Esophagus muscularis mucosa (tissue), 4 donors: Measurements from ENCODE around the gene SUFU. TPM values are rescaled to one million over a fixed set of nuclear protein-coding genes. Genes with fewer than 3 reads are reported as not detected.

Experiments
- DNase-seq: peaks from one replicate; pipeline ENCODE4 v3.0.0-alpha.2; 2017; ENCODE audit errors: extremely low spot score
- H3K27ac ChIP-seq, 4 donors: fragments of 200-600 bp; sonication (generic); replicated peaks in 1 of 4; 1 replicate in 3 of 4; 2 replicates in 1 of 4; pipeline ENCODE4 v1.5.1; 2016 to 2019; ENCODE audit warnings: mild to moderate bottlenecking in 1 of 4
- H3K27me3 ChIP-seq, 4 donors: fragments of 200-600 bp; sonication (generic); one replicate each; pipeline versions ENCODE4 v1.5.1 to v1.6.0; 2016 to 2019
- H3K36me3 ChIP-seq, 4 donors: fragments of 200-600 bp; sonication (generic); one replicate each; pipeline ENCODE4 v1.5.1; 2016 to 2019
- H3K4me1 ChIP-seq, 4 donors: fragments of 200-600 bp; sonication (generic); one replicate each; pipeline ENCODE4 v1.5.1; 2016 to 2019
- H3K4me3 ChIP-seq, 4 donors: fragments of 200-600 bp; sonication (generic); 1 replicate in 2 of 4; 2 replicates in 2 of 4; pipeline ENCODE4 v1.5.1; 2016 to 2019; ENCODE audit warnings: mild to moderate bottlenecking in 4 of 4, moderate library complexity in 1 of 4
- H3K9me3 ChIP-seq, 4 donors: fragments of 200-600 bp; sonication (generic); 1 replicate in 3 of 4; 2 replicates in 1 of 4; pipeline ENCODE4 v1.5.1; 2016 to 2019
- CTCF ChIP-seq, 3 experiments: fragments of 200-600 bp in 2 of 3; fragments of 450-650 bp in 1 of 3; sonication (generic) in 2 of 3; IDR thresholded peaks; one replicate each; pipeline ENCODE4 v1.5.1; 2017 to 2019; ENCODE audit warnings: antibody characterized with exemption in 3 of 3, mild to moderate bottlenecking in 2 of 3, moderate library complexity in 1 of 3
- EP300 ChIP-seq: sonication (generic); formaldehyde crosslinking; IDR thresholded peaks from one replicate; pipeline ENCODE4 v1.6.1; 2017; ENCODE audit warnings: antibody characterized with exemption
- POLR2A ChIP-seq: fragments of 450-650 bp; IDR thresholded peaks from one replicate; pipeline ENCODE4 v1.6.1; 2017; ENCODE audit warnings: antibody characterized with exemption, moderate library complexity, mild to moderate bottlenecking, low read depth
- POLR2AphosphoS5 ChIP-seq, 2 donors: sonication (generic); formaldehyde crosslinking; IDR thresholded peaks; one replicate each; pipeline ENCODE4 v1.6.1; 2017; ENCODE audit warnings: antibody characterized with exemption in 2 of 2
- WGBS: methylation state at CpG from one replicate; pipeline ENCODE4 v1.1.5; 2018; 5-methylcytosine and 5-hydroxymethylcytosine counted together
- intact Hi-C: fragments of 100-400 bp; cut with DNase I; formaldehyde crosslinking; loops from one replicate; pipeline ENCODE4 v1.15.1; 2023
- total RNA-seq, 4 donors: library from RNA; depleted of rRNA; stranded (reverse); fragments of >200 nt; gene quantifications; one replicate each; pipeline versions ENCODE4 v1.1.0 to v1.2.1, GENCODE V29; 2016

SUFU gene
- total RNA-seq, 4 donors from 2014 or later, result 5.0 to 11.7 (median 10.1) TPM

GRCh38 chr10:102596506-102596971, 92.8 kb downstream of the SUFU start:
- Histone ChIP-seq H3K27me3 (no peaks in the 10 kb centered on the region), H3K36me3 (peaks cover 0 to 72% (median 40%) of the 10 kb centered on the region in 4 donors), H3K4me3 (no peak overlapping the region), H3K27ac (peak overlapping the region; percentile 8 to 69 (median 38)), H3K4me1 (peaks cover 54 to 80% (median 66%) of the 10 kb centered on the region in 4 donors), H3K9me3 (no peaks in the 10 kb centered on the region)
- intact Hi-C loops, result no loop called here
- TF ChIP-seq POLR2AphosphoS5 (IDR thresholded peaks at IDR 0.05), result no peak
- peak; percentile 46 to 75 (median 63) for TF ChIP-seq CTCF (IDR thresholded peaks at IDR 0.05)
- TF ChIP-seq POLR2A, result no peak
- no peak for TF ChIP-seq EP300
- no peak for DNase-seq
- WGBS, result 25% methylated on average over 1 of the region's 3 CpGs

- Histone ChIP-seq H3K36me3 (peaks cover 0 to 79% (median 45%) of the 10 kb centered on the region in 4 donors), H3K9me3 (no peaks in the 10 kb centered on the region), H3K4me3 (no peak overlapping the region), H3K27me3 (no peaks in the 10 kb centered on the region), H3K27ac (peak overlapping the region; percentile 8 to 69 (median 38)), H3K4me1 (peaks cover 62 to 87% (median 73%) of the 10 kb centered on the region in 4 donors)
- TF ChIP-seq POLR2A, result no peak
- no peak for TF ChIP-seq EP300
- TF ChIP-seq POLR2AphosphoS5 (IDR thresholded peaks at IDR 0.05), result no peak
- no peak for TF ChIP-seq CTCF (IDR thresholded peaks at IDR 0.05)
- DNase-seq, result no peak
- intact Hi-C loops, result no loop called here
- WGBS, result 69% methylated on average over 13 of the region's 16 CpGs
Measured at GRCh38 chr10:102597131-102597991, 93.6 kb downstream of the SUFU start.

- DNase-seq, result no peak
- no peak for TF ChIP-seq POLR2A
- no peak for TF ChIP-seq CTCF (IDR thresholded peaks at IDR 0.05)
- TF ChIP-seq POLR2AphosphoS5 (IDR thresholded peaks at IDR 0.05), result no peak
- TF ChIP-seq EP300, result no peak
- Histone ChIP-seq H3K4me3 (no peak overlapping the region), H3K27ac (peak overlapping the region in 2 of 4 donors; percentile 51 to 69), H3K4me1 (peaks cover 62 to 87% (median 78%) of the 10 kb centered on the region in 4 donors), H3K27me3 (no peaks in the 10 kb centered on the region), H3K9me3 (no peaks in the 10 kb centered on the region), H3K36me3 (peaks cover 0 to 88% (median 49%) of the 10 kb centered on the region in 4 donors)
- intact Hi-C loops, result no loop called here
- 81% methylated on average over 8 of the region's 8 CpGs for WGBS
Measured at GRCh38 chr10:102598243-102598642, 94.5 kb downstream of the SUFU start.

GRCh38 chr10:102599565-102600327, 96.0 kb downstream of the SUFU start:
- peaks cover 68 to 96% (median 90%) of the 10 kb centered on the region in 4 donors for H3K4me1 ChIP-seq
- no peaks in the 10 kb centered on the region for H3K27me3 ChIP-seq
- no peak overlapping the region for H3K4me3 ChIP-seq
- H3K36me3 ChIP-seq, result peaks cover 0 to 84% (median 48%) of the 10 kb centered on the region in 4 donors
- H3K27ac ChIP-seq, result peak overlapping the region; percentile 15 to 69 (median 50)
- no peaks in the 10 kb centered on the region for H3K9me3 ChIP-seq
- intact Hi-C loops, result no loop called here
- no peak for DNase-seq
- TF ChIP-seq EP300, result no peak
- no peak for TF ChIP-seq CTCF (IDR thresholded peaks at IDR 0.05)
- 55% methylated on average over 5 of the region's 7 CpGs for WGBS
